ENCODE results near the gene CNOT11.
"Not testable (repeated sequence)": the region's sequence is repeated elsewhere in the genome, so short reads cannot be mapped to it uniquely, and the experiment has no call there.

The CNOT11 gene

GRCh38 chr2:101230541-101231001 is 22.1 kb upstream of the CNOT11 start:
- TF ChIP-seq CTCF (IDR thresholded peaks at IDR 0.05; ENCODE audit: low read depth, low read length), result no peak

GRCh38 chr2:101231240-101231639 is 21.4 kb upstream of the CNOT11 start:
- no peak for TF ChIP-seq CTCF (IDR thresholded peaks at IDR 0.05; ENCODE audit: low read depth, low read length)
- no peak overlapping the region for H3K4me3 ChIP-seq (ENCODE audit: low read depth, low read length)

More at GRCh38 chr2:101230541-101231001, 22.1 kb upstream of the CNOT11 start:
- no peak overlapping the region for H3K4me3 ChIP-seq (ENCODE audit: low read depth, low read length)

DNA sequence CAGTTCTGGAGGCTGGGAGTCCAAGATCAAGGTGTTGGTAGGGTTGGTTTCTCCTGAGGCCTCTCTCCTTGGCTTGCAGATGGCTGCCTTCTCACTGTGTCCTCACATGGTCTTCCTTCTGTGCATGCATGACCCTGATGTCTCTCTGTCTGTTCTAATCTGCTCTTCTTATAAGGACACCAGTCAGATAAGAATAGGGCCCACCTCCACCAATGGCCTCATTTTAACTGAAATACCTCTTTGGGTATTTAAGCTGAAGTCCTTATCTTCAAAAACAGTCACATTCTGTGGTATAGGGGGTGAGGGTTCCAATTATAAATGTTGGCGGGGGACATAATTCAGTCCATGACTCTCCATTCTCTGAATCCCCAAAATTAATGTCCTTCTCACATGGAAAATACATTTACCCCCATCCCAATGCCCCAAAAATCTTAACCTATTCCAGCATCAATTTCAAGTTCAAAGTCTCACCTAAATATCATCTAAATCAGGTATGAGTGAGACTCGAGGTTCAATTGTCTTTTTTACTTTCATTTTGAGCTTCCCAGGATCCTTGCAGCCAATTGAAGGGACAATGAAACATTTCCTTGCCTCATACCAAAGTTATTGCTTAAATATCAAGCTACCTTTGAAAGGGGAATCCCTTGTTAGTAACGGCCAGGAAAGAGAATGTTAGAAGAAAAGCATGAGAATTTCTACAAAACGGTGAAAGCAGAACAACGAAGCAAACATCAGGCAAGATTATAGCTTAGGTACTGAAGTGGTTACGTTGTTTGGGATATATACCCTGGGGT is 20.6 kb upstream of the CNOT11 start:
- H3K4me3 ChIP-seq (ENCODE audit: low read depth, low read length), result no peak overlapping the region
- no peak for TF ChIP-seq CTCF (IDR thresholded peaks at IDR 0.05; ENCODE audit: low read depth, low read length)

DNA sequence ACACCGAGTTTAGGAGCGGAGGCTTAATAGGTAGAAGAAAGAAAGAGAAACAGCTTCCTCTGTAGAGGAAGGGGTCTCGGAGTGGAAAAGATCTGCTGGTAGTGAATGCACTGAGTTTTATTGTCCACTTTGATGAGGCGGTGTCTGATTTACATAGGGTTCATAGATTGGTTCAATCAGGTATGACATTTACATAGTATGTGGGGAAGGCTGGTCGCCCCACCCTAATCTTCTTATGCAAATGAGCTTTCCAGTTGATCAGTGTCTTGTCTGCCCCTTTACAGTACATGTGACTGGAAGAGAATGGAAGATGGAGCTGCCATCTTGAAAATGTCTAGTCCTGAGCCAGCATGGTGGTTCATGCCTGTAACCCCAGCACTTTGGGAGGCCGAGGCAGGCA is 19.9 kb upstream of the CNOT11 start:
- H3K4me3 ChIP-seq (ENCODE audit: low read depth, low read length), result no peak overlapping the region
- TF ChIP-seq CTCF (IDR thresholded peaks at IDR 0.05; ENCODE audit: low read depth, low read length), result no peak

- no peak overlapping the region for H3K4me3 ChIP-seq (ENCODE audit: low read depth, low read length)
- TF ChIP-seq CTCF (IDR thresholded peaks at IDR 0.05; ENCODE audit: low read depth, low read length), result no peak
Measured at GRCh38 chr2:101234169-101234938, 18.3 kb upstream of the CNOT11 start.

DNA sequence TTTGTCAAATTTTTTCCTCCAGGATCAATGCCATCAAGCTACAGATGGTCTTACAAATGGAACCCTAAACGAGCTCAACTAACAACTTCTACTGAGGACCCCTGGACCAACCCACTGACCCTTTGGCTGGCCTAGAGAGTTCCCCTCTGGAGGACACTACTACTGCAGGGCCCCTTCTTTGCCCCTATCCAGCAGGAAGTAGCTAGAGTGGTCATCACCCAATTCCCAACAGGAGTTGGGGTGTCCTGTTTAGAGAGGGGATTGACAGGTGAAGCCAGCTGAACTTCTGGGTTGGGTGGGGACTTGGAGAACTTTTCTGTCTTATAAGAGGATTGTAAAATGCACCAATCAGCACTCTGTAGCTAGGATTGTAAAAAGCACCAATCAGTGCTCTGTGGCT is 16.7 kb upstream of the CNOT11 start:
- not testable (repeated sequence) for H3K4me3 ChIP-seq (ENCODE audit: low read depth, low read length)

- not testable (repeated sequence) for H3K4me3 ChIP-seq (ENCODE audit: low read depth, low read length)
Measured at GRCh38 chr2:101237944-101238343, 14.7 kb upstream of the CNOT11 start.
